Measurements from ENCODE around the gene TRAPPC10.

GRCh38 chr21:44011123-44011522, 986 bp upstream of the TRAPPC10 start:
- TF ChIP-seq CTCF (IDR thresholded peaks at IDR 0.05) (no peak), POLR2A (IDR thresholded peaks at IDR 0.05) (no peak)

All from lower leg skin (tissue), 3 donors.